Ovary (tissue), 3 donors: ENCODE results near the gene HOXB2.

Source experiments
- EP300 ChIP-seq: sonication (generic); formaldehyde crosslinking; IDR thresholded peaks from one replicate; pipeline ENCODE4 v1.6.1; 2017; ENCODE audit warnings: antibody characterized with exemption
- POLR2A ChIP-seq: fragments of 450-650 bp; IDR thresholded peaks from one replicate; pipeline ENCODE4 v1.6.1; 2017; ENCODE audit warnings: antibody characterized with exemption, mild to moderate bottlenecking, moderate library complexity
- TF ChIP-seq, protein P1 (sequence below), 3 donors: fragments of 450-650 bp in 2 of 3; fragments of 200-600 bp in 1 of 3; IDR thresholded peaks; one replicate each; pipeline versions ENCODE4 v1.5.1 to v1.8.0; 2016 to 2022; ENCODE audit warnings: antibody characterized with exemption in 3 of 3, mild to moderate bottlenecking in 1 of 3
- donor health status: DM: no; HTN: no; CAD: no.

DNA sequence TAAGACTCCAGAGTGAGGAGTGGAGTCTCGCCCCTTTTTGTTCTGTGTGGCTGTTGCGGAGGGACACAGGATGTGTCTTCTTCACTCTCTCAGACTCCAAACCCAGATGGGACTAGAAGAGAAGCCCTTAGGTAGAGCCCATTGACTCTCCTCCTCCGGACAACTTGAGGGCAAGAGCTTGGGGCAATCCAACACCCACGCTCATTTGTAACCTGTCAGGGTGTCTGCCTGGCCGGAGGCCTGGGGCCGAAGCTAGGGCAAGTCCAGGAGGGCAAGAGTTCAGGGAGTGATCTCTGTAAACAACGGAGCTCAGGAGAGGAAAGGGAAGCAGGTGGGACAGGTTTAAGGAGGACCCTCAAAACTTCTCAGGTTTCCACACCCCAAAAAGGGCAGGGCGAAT lies 12.6 kb downstream of the HOXB2 start:
- TF ChIP-seq, protein P1, sequence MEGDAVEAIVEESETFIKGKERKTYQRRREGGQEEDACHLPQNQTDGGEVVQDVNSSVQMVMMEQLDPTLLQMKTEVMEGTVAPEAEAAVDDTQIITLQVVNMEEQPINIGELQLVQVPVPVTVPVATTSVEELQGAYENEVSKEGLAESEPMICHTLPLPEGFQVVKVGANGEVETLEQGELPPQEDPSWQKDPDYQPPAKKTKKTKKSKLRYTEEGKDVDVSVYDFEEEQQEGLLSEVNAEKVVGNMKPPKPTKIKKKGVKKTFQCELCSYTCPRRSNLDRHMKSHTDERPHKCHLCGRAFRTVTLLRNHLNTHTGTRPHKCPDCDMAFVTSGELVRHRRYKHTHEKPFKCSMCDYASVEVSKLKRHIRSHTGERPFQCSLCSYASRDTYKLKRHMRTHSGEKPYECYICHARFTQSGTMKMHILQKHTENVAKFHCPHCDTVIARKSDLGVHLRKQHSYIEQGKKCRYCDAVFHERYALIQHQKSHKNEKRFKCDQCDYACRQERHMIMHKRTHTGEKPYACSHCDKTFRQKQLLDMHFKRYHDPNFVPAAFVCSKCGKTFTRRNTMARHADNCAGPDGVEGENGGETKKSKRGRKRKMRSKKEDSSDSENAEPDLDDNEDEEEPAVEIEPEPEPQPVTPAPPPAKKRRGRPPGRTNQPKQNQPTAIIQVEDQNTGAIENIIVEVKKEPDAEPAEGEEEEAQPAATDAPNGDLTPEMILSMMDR (IDR thresholded peaks at IDR 0.05): no peak
- no peak for TF ChIP-seq EP300
- TF ChIP-seq POLR2A: no peak
